GM18511 (cell line): ENCODE results near the gene SLC26A9.

ENCODE experiments used
- ATAC-seq: cut with Tn5 transposase; IDR thresholded peaks from one replicate; pipeline ENCODE4 v1.9.1; 2021; ENCODE audit warnings: mild to moderate bottlenecking, moderate library complexity; ENCODE audit not compliant: unreplicated experiment

Gene SLC26A9, protein sequence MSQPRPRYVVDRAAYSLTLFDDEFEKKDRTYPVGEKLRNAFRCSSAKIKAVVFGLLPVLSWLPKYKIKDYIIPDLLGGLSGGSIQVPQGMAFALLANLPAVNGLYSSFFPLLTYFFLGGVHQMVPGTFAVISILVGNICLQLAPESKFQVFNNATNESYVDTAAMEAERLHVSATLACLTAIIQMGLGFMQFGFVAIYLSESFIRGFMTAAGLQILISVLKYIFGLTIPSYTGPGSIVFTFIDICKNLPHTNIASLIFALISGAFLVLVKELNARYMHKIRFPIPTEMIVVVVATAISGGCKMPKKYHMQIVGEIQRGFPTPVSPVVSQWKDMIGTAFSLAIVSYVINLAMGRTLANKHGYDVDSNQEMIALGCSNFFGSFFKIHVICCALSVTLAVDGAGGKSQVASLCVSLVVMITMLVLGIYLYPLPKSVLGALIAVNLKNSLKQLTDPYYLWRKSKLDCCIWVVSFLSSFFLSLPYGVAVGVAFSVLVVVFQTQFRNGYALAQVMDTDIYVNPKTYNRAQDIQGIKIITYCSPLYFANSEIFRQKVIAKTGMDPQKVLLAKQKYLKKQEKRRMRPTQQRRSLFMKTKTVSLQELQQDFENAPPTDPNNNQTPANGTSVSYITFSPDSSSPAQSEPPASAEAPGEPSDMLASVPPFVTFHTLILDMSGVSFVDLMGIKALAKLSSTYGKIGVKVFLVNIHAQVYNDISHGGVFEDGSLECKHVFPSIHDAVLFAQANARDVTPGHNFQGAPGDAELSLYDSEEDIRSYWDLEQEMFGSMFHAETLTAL

DNA sequence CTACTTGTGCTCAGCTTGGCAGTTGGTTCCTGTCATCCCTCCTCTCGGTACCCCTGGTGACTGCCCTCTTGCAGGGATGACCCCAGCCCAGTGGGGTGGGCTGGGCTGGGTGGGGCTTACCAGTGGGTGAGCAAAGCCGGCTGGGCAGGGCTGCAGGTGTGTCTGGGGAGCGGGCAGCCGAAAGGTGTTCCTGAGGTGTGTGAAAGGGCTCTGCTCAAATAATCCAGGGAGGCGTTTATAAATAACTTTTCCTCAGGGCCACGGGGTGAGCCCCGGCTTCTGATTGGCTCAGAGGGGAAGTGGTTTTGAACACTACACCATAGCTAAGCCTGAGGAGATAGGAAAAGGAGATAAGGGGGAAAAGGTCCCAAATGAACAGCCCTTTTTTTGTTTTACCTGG lies at the start of gene SLC26A9:
Gene SLC26A9 (minus strand): TSS at position 212 of the 400 bp plus-strand sequence. CDS start 7,636 bp downstream, outside the sequence.
- ATAC-seq: no peak

DNA sequence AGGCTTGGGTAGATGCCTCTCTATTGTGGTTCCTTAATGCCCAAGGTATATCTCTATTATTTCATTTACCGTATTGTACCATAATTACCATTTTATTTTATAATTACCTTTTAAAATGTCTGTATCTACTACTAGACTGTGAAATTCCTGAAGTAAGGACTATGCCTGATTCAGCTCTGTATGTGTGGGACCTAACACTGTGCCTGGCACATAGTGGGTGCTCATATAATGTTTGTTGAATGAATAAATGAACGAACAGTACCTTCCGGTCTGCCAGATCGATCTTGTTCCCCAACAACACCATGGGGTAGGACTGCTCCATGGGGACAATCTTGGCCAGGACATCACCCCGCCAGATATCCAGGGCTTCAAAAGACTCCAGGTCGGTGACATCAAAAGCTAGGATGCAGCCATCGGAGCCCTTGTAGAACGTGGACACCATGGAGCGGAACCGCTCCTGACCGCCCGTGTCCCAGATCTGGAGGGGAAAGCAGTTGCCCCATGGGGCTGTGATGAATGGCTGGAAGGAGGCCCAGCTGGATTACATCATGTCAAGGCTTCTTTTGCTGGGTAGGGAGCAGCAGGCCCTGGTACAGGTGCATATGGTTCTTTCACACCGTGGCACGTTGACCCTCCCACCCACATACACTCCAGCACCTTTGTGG lies 49.1 kb upstream of the SLC26A9 start:
- ATAC-seq: no peak

GRCh38 chr1:205991237-205991636 lies 48.0 kb upstream of the SLC26A9 start:
- no peak for ATAC-seq

DNA sequence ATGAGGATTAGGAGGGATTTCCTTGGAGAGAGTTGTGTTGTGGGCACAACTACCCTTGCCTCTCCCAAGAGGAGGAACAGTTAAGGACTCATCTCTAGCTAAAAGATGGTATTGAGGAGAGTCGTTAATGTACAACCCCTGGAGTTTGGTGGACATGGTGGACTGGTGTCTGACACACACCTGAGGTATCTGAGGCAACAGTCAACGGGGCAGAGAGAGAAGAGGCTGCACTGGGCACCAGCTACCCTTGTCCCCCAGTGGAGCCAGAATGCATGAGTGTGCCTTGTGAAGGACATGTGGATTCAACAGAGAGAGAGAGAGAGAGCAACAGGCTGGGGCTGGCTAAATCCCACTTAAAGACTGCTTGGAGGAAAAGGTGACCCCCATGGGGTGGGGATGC lies 47.0 kb upstream of the SLC26A9 start:
- no peak for ATAC-seq

DNA sequence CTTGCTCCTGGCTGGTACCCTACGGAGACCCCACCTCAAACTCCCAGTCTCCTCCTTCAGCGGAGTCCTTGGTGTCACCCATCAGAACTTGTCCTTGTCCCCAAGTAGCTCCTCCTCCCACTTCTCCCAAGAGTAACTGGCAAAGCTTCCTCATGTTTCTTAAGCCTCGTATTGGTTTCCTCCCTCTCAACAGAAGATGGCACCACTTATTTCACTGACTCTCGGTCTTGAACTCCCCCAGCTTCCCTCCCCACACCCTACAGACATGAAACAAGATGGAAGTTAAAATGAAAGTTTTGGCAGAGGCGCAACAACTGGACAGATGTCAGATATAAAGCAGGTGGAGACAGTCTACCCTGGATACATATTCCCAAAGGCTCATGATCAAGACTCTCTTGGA lies 46.5 kb upstream of the SLC26A9 start:
- ATAC-seq: no peak

DNA sequence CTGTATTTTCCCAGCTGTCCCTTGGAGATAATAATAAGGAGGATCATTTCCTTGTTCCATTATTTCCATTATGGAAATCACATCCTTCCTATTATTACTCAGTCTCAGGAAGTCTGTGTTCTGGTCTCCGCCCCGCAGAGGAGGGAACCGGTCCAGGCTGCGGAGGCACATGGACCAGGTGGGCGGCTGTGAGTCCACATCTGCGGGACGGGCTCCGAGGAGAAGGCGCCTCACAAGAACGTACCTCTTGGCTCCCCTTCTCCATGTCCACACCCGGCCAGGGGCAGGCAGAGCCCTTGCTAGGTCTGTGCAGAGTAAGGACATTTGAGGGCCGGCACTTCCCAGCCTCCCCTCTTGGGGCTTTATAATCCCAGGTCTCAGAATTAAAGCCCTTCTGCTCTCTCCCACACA lies 45.3 kb upstream of the SLC26A9 start:
- ATAC-seq: no peak

GRCh38 chr1:205986861-205987260 lies 43.6 kb upstream of the SLC26A9 start:
- no peak for ATAC-seq

DNA sequence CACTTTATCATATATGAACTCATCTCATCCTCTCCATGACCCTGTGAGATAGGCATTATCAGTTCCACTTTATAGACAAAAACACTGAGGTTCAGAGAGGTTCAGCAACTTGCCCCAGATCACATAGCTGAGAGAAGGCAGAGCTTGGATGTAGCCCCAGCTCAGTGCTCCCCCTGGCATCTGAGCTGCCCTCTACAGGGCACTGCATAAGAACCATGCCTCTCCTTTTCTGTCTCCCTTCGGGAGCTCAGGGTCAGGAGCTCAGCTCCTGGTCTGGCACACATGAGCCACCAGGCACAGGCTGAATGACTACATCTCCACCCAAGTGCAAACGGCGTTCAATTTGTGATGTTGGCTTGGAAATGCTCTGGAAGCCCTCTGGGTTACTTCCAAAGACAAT lies 43.0 kb upstream of the SLC26A9 start:
- no peak for ATAC-seq

- no peak for ATAC-seq
Observed at GRCh38 chr1:205985330-205986005, 42.2 kb upstream of the SLC26A9 start.

GRCh38 chr1:205983925-205984725 lies 40.9 kb upstream of the SLC26A9 start:
- ATAC-seq: no peak

DNA sequence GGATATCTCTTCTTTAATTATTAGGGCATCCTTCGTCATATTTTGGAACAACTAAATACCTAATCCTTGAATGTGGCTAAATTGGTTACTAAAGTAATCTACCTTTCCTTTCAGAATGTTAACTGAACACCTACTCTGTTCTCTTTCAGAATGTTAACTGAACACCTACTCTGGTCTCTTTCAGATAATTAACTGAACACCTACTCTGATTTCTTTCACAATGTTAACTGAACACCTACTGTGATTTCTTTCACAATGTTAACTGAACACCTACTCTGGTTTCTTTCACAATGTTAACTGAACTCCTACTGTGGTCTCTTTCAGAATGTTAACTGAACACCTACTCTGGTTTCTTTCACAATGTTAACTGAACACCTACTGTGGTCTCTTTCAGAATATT lies 38.0 kb upstream of the SLC26A9 start:
- ATAC-seq: no peak

DNA sequence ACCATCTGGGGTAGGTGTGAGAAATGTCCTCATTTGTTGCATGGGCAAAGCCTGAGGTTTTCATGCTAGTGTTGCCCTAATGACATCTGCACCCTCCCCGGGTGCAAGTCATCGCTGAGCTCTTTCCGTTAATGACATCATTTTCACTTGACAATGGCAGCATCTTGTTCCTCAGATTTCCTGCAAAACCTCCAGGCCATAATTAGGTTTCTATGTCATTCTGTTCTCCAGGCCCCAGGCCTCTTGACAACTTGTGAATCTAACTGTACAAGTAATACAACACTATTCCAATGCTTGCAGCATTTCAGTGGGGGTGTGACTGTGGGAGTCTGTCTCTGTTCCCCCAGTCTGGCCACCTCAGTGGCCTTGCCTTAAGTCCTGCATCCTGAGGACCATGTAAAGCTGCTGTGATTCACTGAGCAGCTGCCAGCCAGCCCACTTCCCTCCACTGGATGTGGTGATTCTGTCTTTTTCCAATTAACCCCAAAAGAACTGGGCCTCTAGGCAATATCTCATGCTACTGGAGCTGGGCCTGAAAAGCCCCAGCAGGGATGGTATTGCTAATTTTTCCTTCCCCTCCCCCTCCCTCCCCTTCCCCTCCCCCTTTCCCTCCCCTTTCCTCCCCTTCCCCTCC lies 37.1 kb upstream of the SLC26A9 start:
- ATAC-seq: no peak

GRCh38 chr1:205979301-205979700 lies 36.0 kb upstream of the SLC26A9 start:
- no peak for ATAC-seq

GRCh38 chr1:205978676-205979075 lies 35.4 kb upstream of the SLC26A9 start:
- ATAC-seq: no peak

GRCh38 chr1:205977402-205978014 lies 34.3 kb upstream of the SLC26A9 start:
- ATAC-seq: peak; percentile 45

GRCh38 chr1:205976708-205977401 lies 33.6 kb upstream of the SLC26A9 start:
- ATAC-seq: no peak

DNA sequence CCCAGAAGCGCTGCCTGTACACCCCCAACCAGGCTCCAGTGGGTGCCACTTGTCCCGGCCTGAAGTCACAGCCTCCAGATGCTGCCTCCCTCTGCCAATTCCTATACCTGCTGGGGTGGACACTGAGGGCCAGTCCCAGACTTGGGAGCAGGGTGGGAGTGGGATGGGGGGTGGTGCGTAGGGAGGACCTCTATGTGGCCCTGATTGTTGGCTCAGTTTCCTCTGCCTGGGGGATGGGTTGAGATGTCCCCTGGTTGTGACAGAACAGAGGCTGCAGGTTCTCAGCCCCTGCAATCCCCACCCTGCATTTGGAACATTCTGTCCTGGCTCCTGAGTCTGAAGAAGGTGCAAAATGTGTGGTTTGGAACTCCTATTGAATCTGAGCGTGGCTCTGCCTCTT lies 32.8 kb upstream of the SLC26A9 start:
- no peak for ATAC-seq

DNA sequence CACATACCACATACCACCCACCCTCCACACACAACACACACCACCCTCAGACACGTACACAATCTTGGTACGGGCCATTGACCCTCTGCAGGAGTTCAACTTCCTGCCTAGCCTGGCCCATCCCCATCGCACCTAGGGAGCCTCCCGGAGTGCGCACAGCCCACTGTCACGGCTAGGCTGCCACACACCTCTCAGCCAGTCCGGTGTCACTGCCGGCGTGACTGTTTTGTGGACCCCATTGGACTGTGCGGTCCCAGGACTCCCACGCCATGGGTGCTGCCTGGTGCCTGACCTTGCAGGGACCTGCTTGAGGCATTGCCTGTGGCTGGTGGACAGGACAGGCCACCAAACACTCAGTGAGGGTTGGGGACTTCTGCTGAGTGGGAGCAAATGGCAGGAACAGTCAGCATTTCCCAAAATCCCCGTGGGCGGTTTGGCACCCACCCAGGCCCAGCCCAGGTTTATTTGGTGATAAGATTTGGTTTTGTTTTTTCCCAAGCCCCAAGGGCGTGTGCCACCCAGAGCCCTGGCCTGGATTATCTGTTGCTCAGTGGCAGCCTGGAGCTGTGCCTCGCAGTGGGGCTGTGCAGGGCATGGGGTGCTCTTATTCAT lies 32.2 kb upstream of the SLC26A9 start:
- ATAC-seq: no peak
